ENCODE results near the gene MAP2K5.
A peak's percentile ranks its signal among the peaks of the same experiment; 100 is the strongest.

Gene MAP2K5

GRCh38 chr15:67501177-67501835 is 41.2 kb upstream of the MAP2K5 start:
- TF ChIP-seq OSR1 (CRISPR knock-in tag; IDR thresholded peaks at IDR 0.05) (no peak), GLIS3 (CRISPR knock-in tag; IDR thresholded peaks at IDR 0.05) (no peak), PPARA (CRISPR knock-in tag; IDR thresholded peaks at IDR 0.05; ENCODE audit: borderline replicate concordance) (no peak), BACH2 (CRISPR knock-in tag; IDR thresholded peaks at IDR 0.05; ENCODE audit: borderline replicate concordance) (no peak), ISL1 (CRISPR knock-in tag; IDR thresholded peaks at IDR 0.05) (no peak)
- ATAC-seq = peak; percentile 93

- no peak for TF ChIP-seq RARB (CRISPR knock-in tag; IDR thresholded peaks at IDR 0.05)
- no peak for TF ChIP-seq ISL1 (CRISPR knock-in tag; IDR thresholded peaks at IDR 0.05)
- TF ChIP-seq ZFP3 (CRISPR knock-in tag; IDR thresholded peaks at IDR 0.05) = no peak
- TF ChIP-seq, protein P1, sequence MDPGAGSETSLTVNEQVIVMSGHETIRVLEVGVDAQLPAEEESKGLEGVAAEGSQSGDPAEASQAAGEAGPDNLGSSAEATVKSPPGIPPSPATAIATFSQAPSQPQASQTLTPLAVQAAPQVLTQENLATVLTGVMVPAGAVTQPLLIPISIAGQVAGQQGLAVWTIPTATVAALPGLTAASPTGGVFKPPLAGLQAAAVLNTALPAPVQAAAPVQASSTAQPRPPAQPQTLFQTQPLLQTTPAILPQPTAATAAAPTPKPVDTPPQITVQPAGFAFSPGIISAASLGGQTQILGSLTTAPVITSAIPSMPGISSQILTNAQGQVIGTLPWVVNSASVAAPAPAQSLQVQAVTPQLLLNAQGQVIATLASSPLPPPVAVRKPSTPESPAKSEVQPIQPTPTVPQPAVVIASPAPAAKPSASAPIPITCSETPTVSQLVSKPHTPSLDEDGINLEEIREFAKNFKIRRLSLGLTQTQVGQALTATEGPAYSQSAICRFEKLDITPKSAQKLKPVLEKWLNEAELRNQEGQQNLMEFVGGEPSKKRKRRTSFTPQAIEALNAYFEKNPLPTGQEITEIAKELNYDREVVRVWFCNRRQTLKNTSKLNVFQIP (CRISPR knock-in tag; IDR thresholded peaks at IDR 0.05; ENCODE audit: borderline replicate concordance, low read depth) = no peak
- no peak for TF ChIP-seq ZFP30 (CRISPR knock-in tag; IDR thresholded peaks at IDR 0.05)
- TF ChIP-seq, protein P2, sequence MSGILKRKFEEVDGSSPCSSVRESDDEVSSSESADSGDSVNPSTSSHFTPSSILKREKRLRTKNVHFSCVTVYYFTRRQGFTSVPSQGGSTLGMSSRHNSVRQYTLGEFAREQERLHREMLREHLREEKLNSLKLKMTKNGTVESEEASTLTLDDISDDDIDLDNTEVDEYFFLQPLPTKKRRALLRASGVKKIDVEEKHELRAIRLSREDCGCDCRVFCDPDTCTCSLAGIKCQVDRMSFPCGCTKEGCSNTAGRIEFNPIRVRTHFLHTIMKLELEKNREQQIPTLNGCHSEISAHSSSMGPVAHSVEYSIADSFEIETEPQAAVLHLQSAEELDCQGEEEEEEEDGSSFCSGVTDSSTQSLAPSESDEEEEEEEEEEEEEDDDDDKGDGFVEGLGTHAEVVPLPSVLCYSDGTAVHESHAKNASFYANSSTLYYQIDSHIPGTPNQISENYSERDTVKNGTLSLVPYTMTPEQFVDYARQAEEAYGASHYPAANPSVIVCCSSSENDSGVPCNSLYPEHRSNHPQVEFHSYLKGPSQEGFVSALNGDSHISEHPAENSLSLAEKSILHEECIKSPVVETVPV (CRISPR knock-in tag; IDR thresholded peaks at IDR 0.05) = no peak
- TF ChIP-seq BACH2 (CRISPR knock-in tag; IDR thresholded peaks at IDR 0.05; ENCODE audit: borderline replicate concordance) = no peak
- no peak for TF ChIP-seq ARNTL (CRISPR knock-in tag; IDR thresholded peaks at IDR 0.05; ENCODE audit: borderline replicate concordance, low read depth)
- TF ChIP-seq, protein P3, sequence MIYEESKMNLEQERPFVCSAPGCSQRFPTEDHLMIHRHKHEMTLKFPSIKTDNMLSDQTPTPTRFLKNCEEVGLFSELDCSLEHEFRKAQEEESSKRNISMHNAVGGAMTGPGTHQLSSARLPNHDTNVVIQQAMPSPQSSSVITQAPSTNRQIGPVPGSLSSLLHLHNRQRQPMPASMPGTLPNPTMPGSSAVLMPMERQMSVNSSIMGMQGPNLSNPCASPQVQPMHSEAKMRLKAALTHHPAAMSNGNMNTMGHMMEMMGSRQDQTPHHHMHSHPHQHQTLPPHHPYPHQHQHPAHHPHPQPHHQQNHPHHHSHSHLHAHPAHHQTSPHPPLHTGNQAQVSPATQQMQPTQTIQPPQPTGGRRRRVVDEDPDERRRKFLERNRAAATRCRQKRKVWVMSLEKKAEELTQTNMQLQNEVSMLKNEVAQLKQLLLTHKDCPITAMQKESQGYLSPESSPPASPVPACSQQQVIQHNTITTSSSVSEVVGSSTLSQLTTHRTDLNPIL (CRISPR knock-in tag; IDR thresholded peaks at IDR 0.05; ENCODE audit: low read depth) = no peak
- TF ChIP-seq PPARA (CRISPR knock-in tag; IDR thresholded peaks at IDR 0.05; ENCODE audit: borderline replicate concordance) = no peak
- no peak for TF ChIP-seq GLIS3 (CRISPR knock-in tag; IDR thresholded peaks at IDR 0.05)
- no peak for TF ChIP-seq TCF4 (CRISPR knock-in tag; IDR thresholded peaks at IDR 0.05; ENCODE audit: borderline replicate concordance)
- TF ChIP-seq CSDC2 (CRISPR knock-in tag; IDR thresholded peaks at IDR 0.05) = no peak
- no peak for TF ChIP-seq SNAI2 (CRISPR knock-in tag; IDR thresholded peaks at IDR 0.05)
- no peak for TF ChIP-seq PATZ1 (CRISPR knock-in tag; IDR thresholded peaks at IDR 0.05; ENCODE audit: borderline replicate concordance)
- TF ChIP-seq ZNF8 (CRISPR knock-in tag; IDR thresholded peaks at IDR 0.05) = no peak
- no peak for TF ChIP-seq ZNF70 (CRISPR knock-in tag; IDR thresholded peaks at IDR 0.05)
- no peak for ATAC-seq
These were observed 40.6 kb upstream of the MAP2K5 start for GRCh38 chr15:67501836-67502461.

GRCh38 chr15:67504056-67504455 is 38.4 kb upstream of the MAP2K5 start:
- ATAC-seq = no peak
- TF ChIP-seq, protein P2 (CRISPR knock-in tag; IDR thresholded peaks at IDR 0.05) = no peak
- TF ChIP-seq, protein P3 (CRISPR knock-in tag; IDR thresholded peaks at IDR 0.05; ENCODE audit: low read depth) = no peak
- TF ChIP-seq SNAI2 (CRISPR knock-in tag; IDR thresholded peaks at IDR 0.05) = no peak
- TF ChIP-seq ARNTL (CRISPR knock-in tag; IDR thresholded peaks at IDR 0.05; ENCODE audit: borderline replicate concordance, low read depth) = no peak
- no peak for TF ChIP-seq ISL1 (CRISPR knock-in tag; IDR thresholded peaks at IDR 0.05)
- no peak for TF ChIP-seq PATZ1 (CRISPR knock-in tag; IDR thresholded peaks at IDR 0.05; ENCODE audit: borderline replicate concordance)
- TF ChIP-seq ESRRG (CRISPR knock-in tag; IDR thresholded peaks at IDR 0.05) = no peak
- TF ChIP-seq TSHZ2 (CRISPR knock-in tag; IDR thresholded peaks at IDR 0.05) = no peak
- no peak for TF ChIP-seq CSDC2 (CRISPR knock-in tag; IDR thresholded peaks at IDR 0.05)
- no peak for TF ChIP-seq ZNF70 (CRISPR knock-in tag; IDR thresholded peaks at IDR 0.05)
- TF ChIP-seq ZFP3 (CRISPR knock-in tag; IDR thresholded peaks at IDR 0.05) = no peak
- no peak for TF ChIP-seq TCF4 (CRISPR knock-in tag; IDR thresholded peaks at IDR 0.05; ENCODE audit: borderline replicate concordance)
